C4-2B (cell line): ENCODE measurements around the gene PDSS1.

ENCODE experiments used
- H3K27ac ChIP-seq: fragments of 450-650 bp; 2 replicates; pipeline ENCODE4 v1.5.1; 2017
- ZFX ChIP-seq: fragments of 450-650 bp; IDR thresholded peaks from 2 replicates; pipeline ENCODE4 v1.6.1; 2017
- TF ChIP-seq, protein P1 (sequence below): fragments of 450-650 bp; conservative IDR thresholded peaks from 2 replicates; pipeline ENCODE4 v1.5.1; 2017; ENCODE audit warnings: mild to moderate bottlenecking

The PDSS1 gene

GRCh38 chr10:26743091-26743490 is 45.6 kb downstream of the PDSS1 start:
- TF ChIP-seq, protein P1, sequence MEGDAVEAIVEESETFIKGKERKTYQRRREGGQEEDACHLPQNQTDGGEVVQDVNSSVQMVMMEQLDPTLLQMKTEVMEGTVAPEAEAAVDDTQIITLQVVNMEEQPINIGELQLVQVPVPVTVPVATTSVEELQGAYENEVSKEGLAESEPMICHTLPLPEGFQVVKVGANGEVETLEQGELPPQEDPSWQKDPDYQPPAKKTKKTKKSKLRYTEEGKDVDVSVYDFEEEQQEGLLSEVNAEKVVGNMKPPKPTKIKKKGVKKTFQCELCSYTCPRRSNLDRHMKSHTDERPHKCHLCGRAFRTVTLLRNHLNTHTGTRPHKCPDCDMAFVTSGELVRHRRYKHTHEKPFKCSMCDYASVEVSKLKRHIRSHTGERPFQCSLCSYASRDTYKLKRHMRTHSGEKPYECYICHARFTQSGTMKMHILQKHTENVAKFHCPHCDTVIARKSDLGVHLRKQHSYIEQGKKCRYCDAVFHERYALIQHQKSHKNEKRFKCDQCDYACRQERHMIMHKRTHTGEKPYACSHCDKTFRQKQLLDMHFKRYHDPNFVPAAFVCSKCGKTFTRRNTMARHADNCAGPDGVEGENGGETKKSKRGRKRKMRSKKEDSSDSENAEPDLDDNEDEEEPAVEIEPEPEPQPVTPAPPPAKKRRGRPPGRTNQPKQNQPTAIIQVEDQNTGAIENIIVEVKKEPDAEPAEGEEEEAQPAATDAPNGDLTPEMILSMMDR = no peak
- no peak for TF ChIP-seq ZFX

DNA sequence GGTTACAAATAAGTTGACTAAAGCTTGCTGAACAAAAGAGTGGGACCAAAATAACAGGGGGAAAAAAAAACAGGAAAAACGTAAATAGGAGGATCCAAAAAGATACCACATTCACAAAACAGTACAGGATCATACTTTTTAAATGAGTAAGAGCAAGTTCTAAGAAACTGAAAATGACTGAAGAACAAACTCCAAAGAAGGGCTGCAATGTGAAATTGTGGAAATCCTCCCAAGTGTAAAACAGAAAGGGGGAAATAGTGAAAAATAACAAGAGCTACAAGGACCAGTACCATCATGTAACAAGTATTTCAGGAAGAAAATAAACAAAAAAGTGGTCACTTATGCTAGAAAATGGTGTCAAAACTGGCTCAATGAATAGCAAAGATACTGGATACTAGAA is 46.3 kb downstream of the PDSS1 start:
- no peak overlapping the region for H3K27ac ChIP-seq

More at GRCh38 chr10:26743091-26743490, 45.6 kb downstream of the PDSS1 start:
- no peak overlapping the region for H3K27ac ChIP-seq

DNA sequence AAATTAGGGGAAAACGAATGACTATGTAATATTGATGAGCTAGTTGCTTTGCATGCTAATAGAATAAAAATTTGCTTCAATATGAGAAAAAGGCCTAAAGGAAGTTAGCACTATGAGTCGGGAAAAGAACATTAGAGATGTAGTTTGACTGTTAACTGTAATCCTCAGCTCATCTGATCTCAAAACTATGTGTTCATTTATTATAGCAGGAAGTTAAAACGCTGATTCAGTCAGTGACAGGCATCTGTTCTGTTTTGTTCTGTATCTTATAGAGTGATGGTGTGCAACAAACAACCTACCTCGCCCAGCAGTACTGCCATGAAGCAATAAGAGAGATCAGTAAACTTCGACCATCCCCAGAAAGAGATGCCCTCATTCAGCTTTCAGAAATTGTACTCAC is 48.6 kb downstream of the PDSS1 start:
- no peak overlapping the region for H3K27ac ChIP-seq
- no peak for TF ChIP-seq ZFX
- TF ChIP-seq, protein P1 = no peak

More for the DNA sequence above, 46.3 kb downstream of the PDSS1 start:
- TF ChIP-seq, protein P1 = no peak
- TF ChIP-seq ZFX = no peak

- no peak for TF ChIP-seq ZFX
- TF ChIP-seq, protein P1 = no peak
These were observed 58.0 kb downstream of the PDSS1 start for GRCh38 chr10:26755443-26755903.

DNA sequence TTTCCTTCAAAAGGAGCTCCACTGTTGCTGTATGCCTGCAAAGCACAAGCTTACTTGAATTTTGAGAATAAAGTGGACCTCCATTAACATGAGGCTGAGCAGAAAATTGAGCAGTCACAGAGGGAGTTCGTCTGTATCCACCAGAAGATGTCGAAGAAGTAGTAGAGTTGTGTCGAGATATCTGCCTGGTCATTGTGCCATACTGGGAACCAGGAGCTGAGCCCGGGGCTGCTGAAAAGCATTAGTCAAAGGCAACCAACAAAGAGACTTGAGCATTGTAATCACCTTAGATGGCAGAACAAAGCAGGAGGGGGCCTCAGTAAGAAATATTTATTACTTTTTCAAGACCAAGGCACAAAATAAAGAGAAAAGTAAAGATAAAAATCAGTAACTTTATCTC is 61.5 kb downstream of the PDSS1 start:
- TF ChIP-seq ZFX = no peak
- TF ChIP-seq, protein P1 = no peak
- H3K27ac ChIP-seq = no peak overlapping the region

More at GRCh38 chr10:26755443-26755903, 58.0 kb downstream of the PDSS1 start:
- H3K27ac ChIP-seq = no peak overlapping the region

- no peak overlapping the region for H3K27ac ChIP-seq
- TF ChIP-seq, protein P1 = no peak
- no peak for TF ChIP-seq ZFX
These were observed 68.0 kb downstream of the PDSS1 start for GRCh38 chr10:26765549-26765948.

- TF ChIP-seq, protein P1 = no peak
- no peak for TF ChIP-seq ZFX
- no peak overlapping the region for H3K27ac ChIP-seq
These were observed 72.6 kb downstream of the PDSS1 start for GRCh38 chr10:26770069-26770468.
